ENCODE measurements around the gene NECTIN1. TPM values are rescaled to one million over a fixed set of nuclear protein-coding genes. Genes with fewer than 3 reads are reported as not detected.

The NECTIN1 gene
- total RNA-seq, 4 donors from 2014 or later, result 112 to 176 (median 164) TPM

DNA sequence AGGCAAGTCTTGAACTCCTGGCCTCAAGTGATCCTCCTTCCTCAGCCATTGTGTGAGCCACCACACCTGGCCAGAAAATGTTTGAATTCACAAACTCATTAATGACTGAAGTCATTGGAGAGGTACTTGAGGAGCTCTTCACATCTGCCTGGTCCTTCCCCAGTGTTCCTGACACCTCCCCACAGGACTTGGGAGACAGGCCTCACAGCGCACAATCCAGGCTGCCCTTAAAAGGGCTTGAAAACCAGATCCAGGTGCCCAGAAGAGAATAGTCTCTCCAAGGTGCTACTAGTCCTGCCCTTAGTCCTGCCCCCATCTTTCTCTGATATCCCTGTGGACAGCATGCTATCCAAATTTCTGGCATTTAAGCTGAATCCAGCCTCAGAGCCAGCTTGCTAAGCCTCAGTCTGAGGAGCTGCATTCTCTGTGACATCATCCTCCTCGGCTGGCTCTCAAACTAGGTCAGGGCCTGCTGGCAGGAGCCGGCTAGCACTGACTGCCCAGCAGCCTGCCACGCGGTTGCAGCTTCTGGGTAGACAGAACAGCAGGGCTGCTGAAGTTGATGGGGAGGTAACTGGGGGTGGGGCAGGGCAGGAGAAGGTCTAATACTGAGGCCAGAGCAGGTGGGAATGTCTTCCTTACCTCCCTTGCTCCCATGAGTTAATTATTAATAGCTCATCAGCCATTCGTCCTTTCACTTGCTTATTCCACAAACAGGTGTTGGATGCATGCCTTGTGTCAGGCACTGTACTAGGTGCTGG is 35.3 kb upstream of the NECTIN1 start:
- H3K9me3 ChIP-seq, result no peaks in the 10 kb centered on the region
- TF ChIP-seq POLR2AphosphoS5 (IDR thresholded peaks at IDR 0.05), result no peak
- TF ChIP-seq EP300 (IDR thresholded peaks at IDR 0.05), result no peak
- TF ChIP-seq, protein P1, sequence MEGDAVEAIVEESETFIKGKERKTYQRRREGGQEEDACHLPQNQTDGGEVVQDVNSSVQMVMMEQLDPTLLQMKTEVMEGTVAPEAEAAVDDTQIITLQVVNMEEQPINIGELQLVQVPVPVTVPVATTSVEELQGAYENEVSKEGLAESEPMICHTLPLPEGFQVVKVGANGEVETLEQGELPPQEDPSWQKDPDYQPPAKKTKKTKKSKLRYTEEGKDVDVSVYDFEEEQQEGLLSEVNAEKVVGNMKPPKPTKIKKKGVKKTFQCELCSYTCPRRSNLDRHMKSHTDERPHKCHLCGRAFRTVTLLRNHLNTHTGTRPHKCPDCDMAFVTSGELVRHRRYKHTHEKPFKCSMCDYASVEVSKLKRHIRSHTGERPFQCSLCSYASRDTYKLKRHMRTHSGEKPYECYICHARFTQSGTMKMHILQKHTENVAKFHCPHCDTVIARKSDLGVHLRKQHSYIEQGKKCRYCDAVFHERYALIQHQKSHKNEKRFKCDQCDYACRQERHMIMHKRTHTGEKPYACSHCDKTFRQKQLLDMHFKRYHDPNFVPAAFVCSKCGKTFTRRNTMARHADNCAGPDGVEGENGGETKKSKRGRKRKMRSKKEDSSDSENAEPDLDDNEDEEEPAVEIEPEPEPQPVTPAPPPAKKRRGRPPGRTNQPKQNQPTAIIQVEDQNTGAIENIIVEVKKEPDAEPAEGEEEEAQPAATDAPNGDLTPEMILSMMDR (IDR thresholded peaks at IDR 0.05), result no peak
- no peak for TF ChIP-seq POLR2A (IDR thresholded peaks at IDR 0.05)
- H3K4me1 ChIP-seq, result peaks cover 7% of the 10 kb centered on the region
- H3K27ac ChIP-seq, result no peak overlapping the region
- H3K27me3 ChIP-seq, result no peaks in the 10 kb centered on the region
- H3K4me3 ChIP-seq, result no peak overlapping the region
- WGBS, result 36% methylated on average over 4 of the region's 6 CpGs
- DNase-seq (ENCODE audit: low spot score in 2 of 2), result no peak
- H3K36me3 ChIP-seq, result no peaks in the 10 kb centered on the region

DNA sequence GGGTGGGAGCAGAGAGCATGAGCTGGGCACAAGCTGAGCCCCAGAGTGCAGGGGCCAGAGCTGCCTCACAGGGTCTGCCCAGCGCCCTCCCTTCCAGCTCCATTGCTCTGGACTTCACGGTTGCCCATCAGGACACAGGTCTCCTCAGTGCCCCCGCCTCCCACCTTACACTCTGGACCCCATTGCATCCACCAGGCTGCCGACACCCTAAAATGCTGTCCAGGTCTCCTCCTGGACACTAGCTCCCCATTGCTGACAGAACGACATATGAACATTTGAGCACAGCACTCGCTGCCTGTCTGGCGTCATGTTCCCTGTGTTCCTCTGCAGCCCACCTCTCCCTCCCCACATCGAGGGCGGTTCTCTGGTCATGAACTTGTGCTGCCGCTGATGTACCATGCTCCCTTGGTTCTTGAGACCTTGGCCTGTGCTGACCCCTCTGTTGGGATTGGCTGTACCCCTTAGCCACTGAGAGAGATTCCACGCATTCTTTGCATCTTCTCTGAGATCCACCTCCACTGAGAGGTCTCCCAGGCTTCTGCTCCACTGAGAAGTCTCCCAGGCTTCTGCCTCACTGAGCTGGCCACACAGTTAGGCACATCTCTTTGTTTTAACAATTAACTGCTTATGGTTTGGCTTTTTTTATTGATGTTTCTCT is 34.2 kb upstream of the NECTIN1 start:
- no peak for DNase-seq (ENCODE audit: low spot score in 2 of 2)
- TF ChIP-seq POLR2A (IDR thresholded peaks at IDR 0.05) (no peak), POLR2AphosphoS5 (IDR thresholded peaks at IDR 0.05) (no peak), EP300 (IDR thresholded peaks at IDR 0.05) (no peak)
- TF ChIP-seq, protein P1 (IDR thresholded peaks at IDR 0.05), result no peak
- 84% methylated on average over 11 of the region's 11 CpGs for WGBS
- Histone ChIP-seq H3K36me3 (no peaks in the 10 kb centered on the region), H3K4me3 (no peak overlapping the region), H3K27ac (no peak overlapping the region), H3K4me1 (peaks cover 9% of the 10 kb centered on the region), H3K9me3 (no peaks in the 10 kb centered on the region), H3K27me3 (no peaks in the 10 kb centered on the region)

DNA sequence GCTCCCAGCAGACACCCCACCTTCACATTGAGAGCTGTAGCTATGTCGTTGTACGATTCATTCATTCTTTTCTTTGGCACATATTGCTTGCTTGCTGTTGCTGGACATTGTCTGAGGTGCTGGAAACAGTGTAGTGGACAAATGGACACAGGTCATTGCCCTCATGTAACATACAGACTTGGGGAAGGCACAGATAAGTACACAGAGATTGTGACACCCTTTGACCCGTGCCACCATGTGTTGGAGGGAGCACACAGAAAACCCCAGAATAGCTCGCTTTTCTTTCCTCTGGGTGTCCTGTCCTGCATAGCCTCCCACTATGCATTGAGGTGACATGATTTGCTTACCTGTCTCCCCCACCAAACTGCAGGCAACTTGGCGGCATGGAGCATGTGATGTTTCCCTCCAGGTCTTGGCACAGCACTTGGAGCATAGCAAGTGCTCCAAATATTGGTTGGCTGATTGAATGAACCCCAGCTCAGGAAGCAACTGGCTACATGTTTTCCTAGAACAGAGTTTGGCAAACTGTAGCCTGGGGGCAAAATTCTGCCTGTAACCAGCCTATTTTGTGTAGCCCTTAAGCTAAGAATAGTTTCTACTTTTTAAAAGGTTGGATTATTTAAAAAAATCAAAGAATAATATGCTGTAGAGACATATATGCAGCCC is 30.9 kb upstream of the NECTIN1 start:
- 68% methylated on average over 5 of the region's 5 CpGs for WGBS
- no peak for TF ChIP-seq POLR2AphosphoS5 (IDR thresholded peaks at IDR 0.05)
- no peak for TF ChIP-seq EP300 (IDR thresholded peaks at IDR 0.05)
- TF ChIP-seq, protein P1 (IDR thresholded peaks at IDR 0.05), result no peak
- TF ChIP-seq POLR2A (IDR thresholded peaks at IDR 0.05), result no peak
- Histone ChIP-seq H3K4me1 (peaks cover 9% of the 10 kb centered on the region), H3K9me3 (no peaks in the 10 kb centered on the region), H3K36me3 (no peaks in the 10 kb centered on the region), H3K27me3 (no peaks in the 10 kb centered on the region), H3K27ac (no peak overlapping the region), H3K4me3 (no peak overlapping the region)
- DNase-seq (ENCODE audit: low spot score in 2 of 2), result no peak

DNA sequence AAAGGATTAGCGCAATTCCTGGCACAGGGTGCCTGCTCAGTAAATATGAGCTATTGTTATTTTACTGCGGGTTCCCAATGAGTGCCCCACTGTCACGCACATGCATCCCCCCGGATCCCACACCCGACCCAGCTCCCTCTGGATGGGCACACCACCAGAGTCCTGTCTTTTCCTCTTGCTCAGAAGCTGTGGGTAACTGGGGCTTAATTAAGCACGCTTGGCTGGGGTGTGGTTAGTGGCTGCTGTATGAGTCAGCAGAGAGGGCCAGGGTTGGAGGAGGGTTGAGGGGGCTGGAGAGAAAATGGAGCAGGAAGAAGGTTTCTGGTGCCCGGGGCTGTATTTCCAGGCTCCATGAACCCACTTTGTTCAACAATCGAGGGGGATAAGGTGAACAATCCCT is 30.3 kb upstream of the NECTIN1 start:
- H3K9me3 ChIP-seq, result no peaks in the 10 kb centered on the region
- TF ChIP-seq EP300 (IDR thresholded peaks at IDR 0.05) (no peak), POLR2A (IDR thresholded peaks at IDR 0.05) (no peak), POLR2AphosphoS5 (IDR thresholded peaks at IDR 0.05) (no peak)
- TF ChIP-seq, protein P1 (IDR thresholded peaks at IDR 0.05), result no peak
- 30% methylated on average over 8 of the region's 8 CpGs for WGBS
- H3K4me1 ChIP-seq, result peaks cover 9% of the 10 kb centered on the region
- no peak for DNase-seq (ENCODE audit: low spot score in 2 of 2)
- H3K27me3 ChIP-seq, result no peaks in the 10 kb centered on the region
- no peak overlapping the region for H3K4me3 ChIP-seq
- H3K36me3 ChIP-seq, result no peaks in the 10 kb centered on the region
- no peak overlapping the region for H3K27ac ChIP-seq

DNA sequence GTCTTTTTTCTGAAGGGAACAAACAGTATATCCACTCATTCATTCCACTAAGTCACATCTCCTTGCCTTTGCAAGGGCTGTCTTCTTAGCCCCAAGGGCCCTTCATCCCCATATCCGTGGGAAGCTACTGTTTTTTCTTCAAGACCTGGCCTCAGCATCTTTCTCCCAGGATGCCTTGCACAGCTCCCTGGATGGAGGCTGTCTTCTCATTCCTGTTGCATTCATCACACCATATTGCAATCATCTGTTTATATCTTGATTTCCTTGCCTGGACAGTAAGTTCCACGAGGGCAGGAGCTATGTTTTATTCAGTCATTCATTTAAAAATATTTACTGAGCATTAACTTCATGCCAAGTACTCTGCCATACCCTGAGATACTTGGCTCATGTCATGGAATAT is 29.3 kb upstream of the NECTIN1 start:
- H3K27ac ChIP-seq, result no peak overlapping the region
- no peaks in the 10 kb centered on the region for H3K27me3 ChIP-seq
- no peaks in the 10 kb centered on the region for H3K36me3 ChIP-seq
- WGBS, result 33% methylated on average over 2 of the region's 2 CpGs
- no peak overlapping the region for H3K4me3 ChIP-seq
- H3K9me3 ChIP-seq, result no peaks in the 10 kb centered on the region
- DNase-seq (ENCODE audit: low spot score in 2 of 2), result no peak
- H3K4me1 ChIP-seq, result peaks cover 13% of the 10 kb centered on the region
- TF ChIP-seq, protein P1 (IDR thresholded peaks at IDR 0.05), result no peak
- no peak for TF ChIP-seq POLR2AphosphoS5 (IDR thresholded peaks at IDR 0.05)
